ENCODE data around the gene ADGRD1. TPM values are rescaled to one million over a fixed set of nuclear protein-coding genes. Genes with fewer than 3 reads are reported as not detected.

The ADGRD1 gene
- polyA plus RNA-seq, 4 donors: 15.4 to 74.1 (median 18.7) TPM

- DNase-seq (ENCODE audit: low read depth in 4 of 4, low spot score in 3 of 4): no peak
Measured at GRCh38 chr12:131097202-131098177, 143.8 kb downstream of the ADGRD1 start.

- no peak for DNase-seq (ENCODE audit: low read depth in 4 of 4, low spot score in 3 of 4)
Measured at GRCh38 chr12:131098178-131098981, 144.7 kb downstream of the ADGRD1 start.

GRCh38 chr12:131100031-131100674, 146.4 kb downstream of the ADGRD1 start:
- no peak for DNase-seq (ENCODE audit: low read depth in 4 of 4, low spot score in 3 of 4)

DNA sequence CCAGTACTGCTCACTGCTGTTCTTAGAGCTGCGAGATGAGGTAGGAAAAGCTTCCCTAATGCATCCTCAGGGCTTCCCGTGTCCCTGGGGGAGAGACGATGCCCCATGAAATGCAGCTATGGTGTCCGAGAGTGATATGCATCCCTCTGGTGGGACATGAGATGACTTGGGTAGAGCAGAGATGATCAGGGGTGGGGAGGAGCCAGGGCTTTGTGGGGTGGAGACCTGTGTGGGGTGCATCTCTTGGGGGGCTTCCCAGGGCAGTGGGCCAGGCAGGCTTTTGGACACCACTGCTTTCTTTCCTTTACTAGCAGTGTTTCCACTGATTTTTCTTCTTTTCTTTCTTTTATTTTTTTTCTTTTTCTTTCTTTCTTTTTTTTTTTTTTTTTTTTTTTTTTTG, 147.3 kb downstream of the ADGRD1 start:
- DNase-seq (ENCODE audit: low read depth in 4 of 4, low spot score in 3 of 4): no peak

DNA sequence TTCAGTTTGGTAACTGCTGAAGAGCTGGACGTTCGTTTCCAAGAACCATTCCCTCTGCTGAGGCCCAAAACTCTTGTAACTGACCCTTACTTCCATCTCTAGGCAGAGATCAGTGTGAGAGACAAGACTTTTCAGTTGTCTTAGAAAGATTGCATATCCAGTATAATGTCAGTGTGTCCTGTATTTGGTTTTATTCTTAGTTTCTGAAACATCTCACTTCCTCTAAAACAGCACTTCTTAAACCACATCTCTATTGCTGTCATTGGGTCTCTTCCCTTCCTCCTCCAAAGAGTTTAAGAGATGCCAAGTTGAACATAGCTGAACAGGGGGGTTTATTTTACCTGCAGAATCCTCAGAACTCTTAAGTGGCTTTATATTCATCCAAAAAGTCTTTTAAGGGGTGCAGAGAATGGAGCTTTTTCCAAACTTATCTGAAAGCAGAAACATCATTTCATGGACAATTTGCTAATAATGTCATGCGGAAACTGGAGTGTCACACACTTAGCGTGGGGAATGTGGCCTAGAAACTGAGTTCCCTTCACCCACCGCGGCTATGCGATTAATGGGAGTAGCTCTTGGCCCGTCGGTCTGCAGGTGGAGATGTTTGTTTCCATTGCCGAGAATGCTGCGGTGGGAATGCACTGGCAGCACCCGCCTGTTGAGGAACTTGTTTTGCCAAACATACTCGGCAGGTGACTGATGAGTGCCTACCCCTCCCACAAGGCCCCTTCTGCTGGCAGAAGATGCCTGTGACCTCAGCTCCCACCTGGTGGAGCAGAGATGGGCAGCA, 148.2 kb downstream of the ADGRD1 start:
- no peak for DNase-seq (ENCODE audit: low read depth in 4 of 4, low spot score in 3 of 4)

DNA sequence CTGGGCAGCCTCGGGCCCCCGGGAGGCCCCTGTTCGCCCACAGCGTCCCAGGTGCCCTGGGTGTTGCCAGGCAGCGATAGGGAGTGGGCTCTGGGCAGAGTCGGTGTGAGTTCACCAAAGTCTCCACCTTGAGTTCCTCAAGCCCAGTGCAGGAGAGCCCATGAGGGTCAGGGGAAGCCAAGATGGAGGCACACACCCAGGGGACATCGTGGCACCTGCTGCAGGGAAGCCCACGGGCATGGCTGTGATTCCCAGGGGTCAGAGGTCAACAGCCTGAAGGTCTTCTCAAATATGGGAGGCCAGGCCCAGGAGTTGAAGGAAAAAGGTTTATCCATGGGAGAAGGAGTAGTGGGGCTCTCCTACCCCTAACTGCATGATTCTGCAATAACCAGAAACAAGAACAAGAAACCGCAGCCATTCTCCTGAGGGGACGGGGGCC, 148.8 kb downstream of the ADGRD1 start:
- no peak for DNase-seq (ENCODE audit: low read depth in 4 of 4, low spot score in 3 of 4)

- no peak for DNase-seq (ENCODE audit: low read depth in 4 of 4, low spot score in 3 of 4)
Measured at GRCh38 chr12:131102991-131103668, 149.4 kb downstream of the ADGRD1 start.

- DNase-seq (ENCODE audit: low read depth in 4 of 4, low spot score in 3 of 4): no peak
Measured at GRCh38 chr12:131103669-131104462, 150.2 kb downstream of the ADGRD1 start.

GRCh38 chr12:131104463-131105350, 151.0 kb downstream of the ADGRD1 start:
- peak in 2 of 4 donors; percentile 49 to 66 for DNase-seq (ENCODE audit: low read depth in 4 of 4, low spot score in 3 of 4)

DNA sequence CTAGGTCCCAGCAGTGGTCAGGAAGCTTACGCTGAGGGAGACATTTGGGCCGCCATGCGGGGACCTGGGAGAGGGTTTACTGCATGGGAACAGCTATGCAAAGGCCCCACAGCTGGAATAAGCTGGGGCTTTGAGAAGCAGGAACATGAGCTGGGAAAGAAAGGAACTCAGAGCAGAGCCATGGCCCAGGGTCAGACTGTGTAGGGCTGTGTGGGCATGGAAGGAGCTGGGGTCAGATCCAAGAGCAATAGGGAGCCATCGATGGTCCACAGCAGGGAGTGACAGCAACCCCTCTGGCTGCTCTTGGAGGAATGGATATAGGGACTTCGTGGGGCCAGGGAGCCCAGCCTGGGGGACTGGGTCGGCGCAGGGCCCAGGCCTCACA, 151.6 kb downstream of the ADGRD1 start:
- no peak for DNase-seq (ENCODE audit: low read depth in 4 of 4, low spot score in 3 of 4)

DNA sequence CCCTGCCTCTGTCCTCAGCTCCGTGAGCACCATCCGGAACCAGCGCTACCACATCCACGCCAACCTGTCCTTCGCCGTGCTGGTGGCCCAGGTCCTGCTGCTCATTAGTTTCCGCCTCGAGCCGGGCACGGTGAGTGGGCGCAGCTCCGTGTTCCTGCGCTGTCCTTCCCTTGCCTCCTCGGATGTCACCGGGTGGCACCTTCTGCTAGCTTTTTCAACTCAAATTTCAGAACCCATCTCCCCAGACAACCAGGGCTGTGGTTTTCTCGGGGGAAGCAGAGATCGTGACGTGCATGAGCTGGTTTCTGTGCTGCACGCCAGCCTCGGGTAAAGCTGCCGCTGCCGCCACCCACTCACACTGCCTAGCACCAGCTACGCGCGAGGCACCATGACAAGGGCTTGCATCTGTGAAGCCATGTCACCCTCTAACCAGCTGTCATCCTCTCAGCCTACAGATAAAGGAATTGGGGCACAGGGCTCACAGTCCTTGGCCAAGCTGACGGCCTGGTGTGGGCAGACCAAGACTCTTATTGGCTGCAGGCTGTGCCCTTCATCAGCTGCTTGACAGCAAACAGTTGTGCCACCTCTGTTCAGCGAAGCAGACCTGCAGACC, 152.1 kb downstream of the ADGRD1 start:
- DNase-seq (ENCODE audit: low read depth in 4 of 4, low spot score in 3 of 4): no peak

GRCh38 chr12:131106349-131106941, 152.7 kb downstream of the ADGRD1 start:
- DNase-seq (ENCODE audit: low read depth in 4 of 4, low spot score in 3 of 4): no peak

GRCh38 chr12:131108177-131108955, 154.7 kb downstream of the ADGRD1 start:
- DNase-seq (ENCODE audit: low read depth in 4 of 4, low spot score in 3 of 4): no peak

DNA sequence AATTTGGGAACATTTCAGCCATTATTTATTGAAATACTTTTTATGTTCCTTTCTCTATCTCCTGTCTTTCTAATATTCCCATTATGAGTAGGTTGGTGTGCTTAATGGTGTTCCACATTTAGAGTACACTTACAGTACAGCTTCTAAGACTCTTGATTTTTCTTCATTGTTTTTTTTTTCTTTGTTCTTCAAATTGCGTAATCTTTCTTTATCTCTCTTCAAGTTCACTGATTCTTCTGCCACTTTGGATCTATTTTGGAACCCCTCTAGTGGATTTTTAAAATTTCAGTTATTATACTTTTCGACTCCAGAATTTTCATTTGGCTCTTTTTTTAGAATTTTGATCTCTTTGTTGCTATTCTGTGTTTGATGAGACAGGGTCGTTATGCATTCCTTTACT, 157.7 kb downstream of the ADGRD1 start:
- no peak for DNase-seq (ENCODE audit: low read depth in 4 of 4, low spot score in 3 of 4)

GRCh38 chr12:131112021-131112420, 158.3 kb downstream of the ADGRD1 start:
- DNase-seq (ENCODE audit: low read depth in 4 of 4, low spot score in 3 of 4): no peak

GRCh38 chr12:131112700-131113290, 159.1 kb downstream of the ADGRD1 start:
- no peak for DNase-seq (ENCODE audit: low read depth in 4 of 4, low spot score in 3 of 4)

Data from left renal pelvis (tissue), 4 donors.